NCI-H345 treated with DMSO at 0.1 percent for 48 hours (cell line): ENCODE results near the gene ZNF148.
A peak's percentile ranks its signal among the peaks of the same experiment; 100 is the strongest.

ENCODE experiments used
- DNase-seq: peaks from one replicate; lab custom pipeline; 2025; ENCODE audit not compliant: unreplicated experiment; lab: John Stamatoyannopoulos, UW

ZNF148 gene

GRCh38 chr3:125289429-125289981 lies 85.6 kb downstream of the ZNF148 start:
- DNase-seq, result no peak

- no peak for DNase-seq
Measured at GRCh38 chr3:125287248-125287647, 87.9 kb downstream of the ZNF148 start.

GRCh38 chr3:125281381-125281780 lies 93.7 kb downstream of the ZNF148 start:
- no peak for DNase-seq

GRCh38 chr3:125280668-125281361 lies 94.3 kb downstream of the ZNF148 start:
- DNase-seq, result peak; percentile 3

- no peak for DNase-seq
Measured at GRCh38 chr3:125278155-125278554, 97.0 kb downstream of the ZNF148 start.

- DNase-seq, result no peak
Measured at GRCh38 chr3:125271127-125271526, 104.0 kb downstream of the ZNF148 start.

GRCh38 chr3:125267460-125267859 lies 107.7 kb downstream of the ZNF148 start:
- no peak for DNase-seq

GRCh38 chr3:125266971-125267370 lies 108.2 kb downstream of the ZNF148 start:
- DNase-seq, result no peak

- DNase-seq, result no peak
Measured at GRCh38 chr3:125262161-125262560, 113.0 kb downstream of the ZNF148 start.

- peak; percentile 17 for DNase-seq
Measured at GRCh38 chr3:125261031-125261430, 114.1 kb downstream of the ZNF148 start.

GRCh38 chr3:125260158-125260557 lies 115.0 kb downstream of the ZNF148 start:
- DNase-seq, result no peak

GRCh38 chr3:125257536-125257935 lies 117.6 kb downstream of the ZNF148 start:
- no peak for DNase-seq

- no peak for DNase-seq
Measured at GRCh38 chr3:125256675-125257074, 118.5 kb downstream of the ZNF148 start.

- DNase-seq, result no peak
Measured at GRCh38 chr3:125250973-125251372, 124.2 kb downstream of the ZNF148 start.

- no peak for DNase-seq
Measured at GRCh38 chr3:125246237-125246636, 128.9 kb downstream of the ZNF148 start.

GRCh38 chr3:125245521-125245920 lies 129.6 kb downstream of the ZNF148 start:
- DNase-seq, result no peak

- no peak for DNase-seq
Measured at GRCh38 chr3:125240496-125240895, 134.6 kb downstream of the ZNF148 start.

GRCh38 chr3:125239266-125239665 lies 135.9 kb downstream of the ZNF148 start:
- DNase-seq, result no peak

- DNase-seq, result no peak
Measured at GRCh38 chr3:125238759-125239158, 136.4 kb downstream of the ZNF148 start.

- no peak for DNase-seq
Measured at GRCh38 chr3:125236331-125236903, 138.7 kb downstream of the ZNF148 start.

GRCh38 chr3:125234831-125235230 lies 140.3 kb downstream of the ZNF148 start:
- DNase-seq, result no peak

- DNase-seq, result no peak
Measured at GRCh38 chr3:125232401-125232800, 142.7 kb downstream of the ZNF148 start.

GRCh38 chr3:125231895-125232294 lies 143.2 kb downstream of the ZNF148 start:
- no peak for DNase-seq
